ENCODE results near the gene ZNF768. TPM values are rescaled to one million over a fixed set of nuclear protein-coding genes. Genes with fewer than 3 reads are reported as not detected.

ZNF768 gene
- total and polyA plus RNA-seq, 2 donors from 2014 or later: 36.2 to 46.9 TPM

DNA sequence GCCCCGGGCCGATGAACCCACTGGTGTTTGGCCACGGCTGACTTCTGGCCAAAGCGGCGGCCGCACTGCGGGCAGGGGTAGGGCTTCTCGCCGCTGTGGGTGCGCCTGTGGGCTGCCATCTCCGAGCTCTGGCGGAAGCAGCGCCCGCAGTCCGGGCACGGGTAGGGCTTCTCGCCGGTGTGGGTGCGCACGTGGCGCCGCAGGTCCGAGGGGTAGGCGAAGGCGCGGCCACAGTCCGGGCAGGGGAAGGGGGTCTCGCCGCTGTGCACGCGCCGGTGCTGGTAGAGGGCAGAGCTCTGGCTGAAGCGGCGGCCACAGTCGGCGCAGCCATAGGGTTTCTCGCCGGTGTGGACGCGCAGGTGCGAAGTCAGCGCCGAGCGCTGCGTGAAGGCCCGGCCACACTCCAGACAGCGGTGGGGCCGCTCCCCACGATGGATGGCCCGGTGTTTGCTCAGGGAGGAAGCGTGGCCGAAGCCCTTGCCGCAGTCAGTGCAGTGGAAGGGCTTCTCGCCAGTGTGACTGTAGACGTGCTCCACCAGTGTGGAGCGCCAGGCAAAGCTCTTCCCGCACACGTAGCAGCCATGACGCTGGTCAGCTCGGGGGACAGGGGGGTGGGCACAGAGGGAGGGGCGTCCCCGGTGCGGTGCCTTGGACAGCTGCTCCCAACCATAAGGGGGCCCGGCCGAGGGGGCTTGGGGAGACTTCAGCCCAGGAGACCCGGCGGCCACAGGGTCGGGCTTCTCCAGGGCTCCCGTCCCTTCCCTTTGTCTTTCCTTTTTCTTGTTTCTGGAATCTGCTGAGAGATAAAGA, 29.2 kb upstream of the ZNF768 start:
- H3K27ac ChIP-seq (ENCODE audit: low read depth in 2 of 2, low read length in 2 of 2): no peak overlapping the region
- intact Hi-C loops (cut with DNase I): no loop called here
- no peaks in the 10 kb centered on the region for H3K27me3 ChIP-seq (ENCODE audit: control insufficient read depth, insufficient read depth, low read length)
- H3K9me3 ChIP-seq (ENCODE audit: control insufficient read depth in 2 of 3, insufficient read depth in 1 of 3, low read length in 3 of 3): no peaks in the 10 kb centered on the region
- TF ChIP-seq CTCF (IDR thresholded peaks at IDR 0.05; ENCODE audit: borderline replicate concordance, extremely low read depth, insufficient read depth): no peak
- peaks cover 0 to 9% (median 6%) of the 10 kb centered on the region in 3 donors for H3K36me3 ChIP-seq (ENCODE audit: control insufficient read depth in 2 of 3, insufficient read depth in 3 of 3, low read length in 3 of 3)
- H3K4me1 ChIP-seq (ENCODE audit: control insufficient read depth in 2 of 3, insufficient read depth in 2 of 3, low read depth in 1 of 3, low read length in 3 of 3): peaks cover 0 to 2% (median 0%) of the 10 kb centered on the region in 3 donors
- no peak overlapping the region for H3K9ac ChIP-seq (ENCODE audit: low read length in 3 of 3)
- FAIRE-seq (no peak), DNase-seq (no peak)
- H3K4me3 ChIP-seq (ENCODE audit: low read length in 3 of 3): no peak overlapping the region

GRCh38 chr16:30554557-30555314, 28.4 kb upstream of the ZNF768 start:
- H3K4me1 ChIP-seq (ENCODE audit: control insufficient read depth in 2 of 3, insufficient read depth in 2 of 3, low read depth in 1 of 3, low read length in 3 of 3): peaks cover 0 to 2% (median 0%) of the 10 kb centered on the region in 3 donors
- intact Hi-C loops (cut with DNase I): no loop called here
- H3K27ac ChIP-seq (ENCODE audit: low read depth in 2 of 2, low read length in 2 of 2): no peak overlapping the region

DNA sequence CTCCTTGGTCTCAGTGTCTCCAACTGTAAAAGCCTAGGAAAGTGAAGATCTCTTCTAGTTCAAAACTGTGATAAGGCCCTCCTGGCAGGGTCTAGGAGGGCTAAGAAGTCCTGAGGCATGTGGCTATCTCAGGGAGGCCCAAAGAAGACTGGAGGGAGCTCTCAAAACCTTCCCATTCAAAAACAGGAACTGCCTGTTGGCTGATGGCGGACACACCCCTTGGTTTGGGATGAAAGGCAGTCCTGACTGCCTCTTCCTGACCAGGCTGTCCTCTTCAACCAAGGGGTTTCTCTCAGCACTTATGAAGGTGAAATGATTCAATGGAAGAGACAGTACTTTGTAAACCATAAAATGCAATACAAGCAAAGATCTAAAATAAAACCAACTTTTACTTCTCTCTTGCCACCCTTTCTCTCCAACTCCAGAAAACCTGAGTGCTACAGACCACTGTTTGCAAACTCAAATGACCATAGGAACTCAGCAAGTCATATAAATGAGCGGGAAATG, 27.1 kb upstream of the ZNF768 start:
- peaks cover 0 to 2% (median 0%) of the 10 kb centered on the region in 3 donors for H3K4me1 ChIP-seq (ENCODE audit: control insufficient read depth in 2 of 3, insufficient read depth in 2 of 3, low read depth in 1 of 3, low read length in 3 of 3)
- no peak overlapping the region for H3K27ac ChIP-seq (ENCODE audit: low read depth in 2 of 2, low read length in 2 of 2)
- intact Hi-C loops (cut with DNase I): no loop called here
- FAIRE-seq (no peak), DNase-seq (no peak)
- H3K9ac ChIP-seq (ENCODE audit: low read length in 3 of 3): no peak overlapping the region
- H3K27me3 ChIP-seq (ENCODE audit: control insufficient read depth, insufficient read depth, low read length): no peaks in the 10 kb centered on the region
- H3K4me3 ChIP-seq (ENCODE audit: low read length in 3 of 3): no peak overlapping the region
- no peak for TF ChIP-seq CTCF (IDR thresholded peaks at IDR 0.05; ENCODE audit: borderline replicate concordance, extremely low read depth, insufficient read depth)
- peaks cover 0 to 9% (median 6%) of the 10 kb centered on the region in 3 donors for H3K36me3 ChIP-seq (ENCODE audit: control insufficient read depth in 2 of 3, insufficient read depth in 3 of 3, low read length in 3 of 3)
- no peaks in the 10 kb centered on the region for H3K9me3 ChIP-seq (ENCODE audit: control insufficient read depth in 2 of 3, insufficient read depth in 1 of 3, low read length in 3 of 3)

More at GRCh38 chr16:30554557-30555314, 28.4 kb upstream of the ZNF768 start:
- no peaks in the 10 kb centered on the region for H3K27me3 ChIP-seq (ENCODE audit: control insufficient read depth, insufficient read depth, low read length)
- no peak for TF ChIP-seq CTCF (IDR thresholded peaks at IDR 0.05; ENCODE audit: borderline replicate concordance, extremely low read depth, insufficient read depth)
- DNase-seq (no peak), FAIRE-seq (no peak)
- H3K9ac ChIP-seq (ENCODE audit: low read length in 3 of 3): no peak overlapping the region
- H3K36me3 ChIP-seq (ENCODE audit: control insufficient read depth in 2 of 3, insufficient read depth in 3 of 3, low read length in 3 of 3): peaks cover 0 to 9% (median 6%) of the 10 kb centered on the region in 3 donors
- no peak overlapping the region for H3K4me3 ChIP-seq (ENCODE audit: low read length in 3 of 3)
- no peaks in the 10 kb centered on the region for H3K9me3 ChIP-seq (ENCODE audit: control insufficient read depth in 2 of 3, insufficient read depth in 1 of 3, low read length in 3 of 3)
